K562 (cell line): ENCODE data around the gene SRL. TPM values are rescaled to one million over a fixed set of nuclear protein-coding genes. Genes with fewer than 3 reads are reported as not detected.
A peak's percentile ranks its signal among the peaks of the same experiment; 100 is the strongest.

Source experiments
- EWSR1 ChIP-seq: fragments of 450-650 bp; IDR thresholded peaks from 2 replicates; pipeline ENCODE4 v1.6.1; 2018; ENCODE audit warnings: borderline replicate concordance, mild to moderate bottlenecking, low read depth, moderate library complexity; ENCODE audit not compliant: partially characterized antibody
- HDAC1 ChIP-seq, 2 experiments: fragments of 450-650 bp; IDR thresholded peaks; 2 replicates each; pipeline ENCODE4 v1.6.1; 2016 to 2017; ENCODE audit warnings: inconsistent platforms in 1 of 2, mild to moderate bottlenecking in 1 of 2, moderate library complexity in 1 of 2
- MCM7 ChIP-seq, 2 experiments: fragments of 450-650 bp; IDR thresholded peaks; 2 replicates each; pipeline ENCODE4 v1.6.1; 2016 to 2018
- NR4A1 ChIP-seq, 2 experiments: fragments of 250-450 bp in 1 of 2; fragments of 450-650 bp in 1 of 2; sonication (Bioruptor Pico) in 1 of 2; IDR thresholded peaks; 2 replicates each; pipeline versions ENCODE4 v1.4.0 to v1.6.1; 2016 to 2020; ENCODE audit warnings: mild to moderate bottlenecking in 2 of 2, missing compliant biosample characterization in 1 of 2, missing genetic modification characterization in 1 of 2, moderate library complexity in 1 of 2
- OTX1 ChIP-seq: fragments of 450-650 bp; formaldehyde crosslinking; IDR thresholded peaks from 2 replicates; pipeline ENCODE4 v1.4.0; 2022; ENCODE audit warnings: mild to moderate bottlenecking
- PCBP1 ChIP-seq: fragments of 200-400 bp; formaldehyde crosslinking; IDR thresholded peaks from 2 replicates; pipeline ENCODE4 v1.6.1; 2018; ENCODE audit warnings: mild to moderate bottlenecking, low read depth, low read length; ENCODE audit not compliant: poor library complexity, severe bottlenecking
- POLR2AphosphoS5 ChIP-seq: IDR thresholded peaks from 2 replicates; pipeline ENCODE4 v1.6.1; 2011; ENCODE audit warnings: mild to moderate bottlenecking, low read depth, low read length, moderate library complexity; ENCODE audit not compliant: control insufficient read depth, insufficient read depth
- ZNF274 ChIP-seq: IDR thresholded peaks from 2 replicates; pipeline ENCODE4 v1.6.1; 2011; ENCODE audit warnings: low read depth, mild to moderate bottlenecking, low read length, moderate library complexity, borderline replicate concordance
- ZNF347 ChIP-seq: fragments of 450-650 bp; formaldehyde crosslinking; IDR thresholded peaks from 2 replicates; pipeline ENCODE4 v1.4.0; 2020; ENCODE audit warnings: low read depth, mild to moderate bottlenecking, moderate library complexity
- ZNF707 ChIP-seq: fragments of 250-450 bp; sonication (Bioruptor Pico); conservative IDR thresholded peaks from 2 replicates; pipeline ENCODE4 v1.8.0; 2022; ENCODE audit warnings: inconsistent platforms, mild to moderate bottlenecking, moderate library complexity
- ZSCAN29 ChIP-seq: fragments of 450-650 bp; IDR thresholded peaks from 2 replicates; pipeline ENCODE4 v1.6.1; 2017
- ZZZ3 ChIP-seq: fragments of 450-650 bp; IDR thresholded peaks from 2 replicates; pipeline ENCODE4 v1.6.1; 2016; ENCODE audit warnings: antibody characterized with exemption, mild to moderate bottlenecking, moderate library complexity
- polyA plus RNA-seq, 8 experiments: library from polyadenylated mRNA; depleted of rRNA in 4 of 8; stranded (reverse) in 5 of 8; unstranded in 3 of 8; fragments of >200 nt; fragmentation: Nextera tagmentation in 2 of 8; fragmentation: Illumina TruSeq in 1 of 8; extraction: Ambion mirVana in 2 of 8; extraction: Trizol in 1 of 8; gene quantifications; 2 replicates each; pipeline versions ENCODE4 v1.2.1 to v1.2.3, GENCODE V29; 2011 to 2014; ENCODE audit warnings: inconsistent platforms in 1 of 8, missing spikeins in 1 of 8
- total RNA-seq, 7 experiments: library from RNA; depleted of rRNA in 6 of 7; stranded (reverse); fragments of >200 nt in 6 of 7; fragmentation: Illumina TruSeq in 2 of 7; extraction: Trizol in 2 of 7; gene quantifications; 2 replicates each; pipeline versions ENCODE4 v1.2.1 to v1.2.3, GENCODE V29; 2011 to 2021; ENCODE audit warnings: low replicate concordance in 1 of 7
- TF ChIP-seq, protein P1 (sequence below): sonication (generic); formaldehyde crosslinking; IDR thresholded peaks from 2 replicates; pipeline ENCODE4 v1.8.1; 2023; ENCODE audit warnings: mild to moderate bottlenecking, missing genetic modification reagents
- TF ChIP-seq, protein P2 (sequence below): fragments of 450-650 bp; formaldehyde crosslinking; IDR thresholded peaks from 2 replicates; pipeline ENCODE4 v1.4.0; 2020; ENCODE audit warnings: mild to moderate bottlenecking, moderate library complexity
- TF ChIP-seq, protein P3 (sequence below): fragments of 450-650 bp; conservative IDR thresholded peaks from 2 replicates; pipeline ENCODE4 v1.6.1; 2016; ENCODE audit warnings: missing genetic modification characterization, low read depth, mild to moderate bottlenecking, control low read depth, missing compliant biosample characterization
- TF ChIP-seq, protein P4 (sequence below): fragments of 450-650 bp; IDR thresholded peaks from 2 replicates; pipeline ENCODE4 v1.7.0; 2016; ENCODE audit warnings: borderline replicate concordance
- TF ChIP-seq, protein P5 (sequence below): fragments of 450-650 bp; formaldehyde crosslinking; IDR thresholded peaks from 2 replicates; pipeline ENCODE4 v1.4.0; 2022; ENCODE audit warnings: missing genetic modification characterization

The SRL gene
- total and polyA plus RNA-seq, 9 of the 15 experiments (the other 6 are each of a cell fraction or from before 2014, with no cell fraction given) = 0.01 TPM; not detected in 8

DNA sequence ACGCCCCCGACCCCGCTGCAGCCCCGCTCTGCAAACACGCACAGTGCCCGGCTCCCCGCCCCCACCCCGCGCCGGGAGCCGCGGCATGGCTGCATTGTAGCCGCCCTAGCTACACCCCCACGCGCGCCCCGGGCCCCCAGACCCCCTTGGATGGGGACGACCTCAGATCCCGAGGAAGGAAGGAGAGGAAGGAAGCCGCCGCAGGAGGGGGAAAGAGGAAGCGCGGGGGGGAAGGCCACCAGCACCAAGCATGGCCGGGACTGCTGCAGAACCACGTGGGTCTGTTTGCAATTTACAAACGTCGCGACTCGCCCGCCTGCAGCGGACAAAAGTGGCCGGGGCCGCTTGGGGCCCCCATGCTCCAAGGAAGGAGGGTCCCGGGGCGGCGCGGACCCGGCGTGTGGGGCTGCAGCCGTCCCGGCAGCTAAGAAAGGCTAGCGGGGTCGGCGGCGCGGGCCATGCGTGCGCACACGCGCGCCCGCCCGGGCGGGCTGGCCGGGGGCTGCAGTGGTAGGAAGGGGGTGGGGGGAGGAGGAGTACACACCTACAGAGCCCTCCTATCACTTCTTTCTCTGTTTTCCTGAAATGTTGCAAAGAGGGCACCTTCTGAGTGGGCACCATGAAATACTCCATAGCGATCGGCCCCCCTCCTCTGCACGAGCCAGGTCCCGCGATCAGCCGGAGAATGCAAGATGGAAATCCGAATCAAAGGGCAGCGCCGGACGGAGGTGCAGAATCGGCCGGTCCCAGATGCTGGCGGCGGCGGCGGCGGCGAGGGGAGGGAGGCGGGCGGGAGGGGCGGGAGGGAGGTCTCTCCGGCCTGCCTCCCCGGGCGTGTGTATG is 30.5 kb upstream of the SRL start (continued):
- TF ChIP-seq ZNF274 = no peak
- TF ChIP-seq ZNF707 (CRISPR knock-in tag) = no peak
- no peak for TF ChIP-seq NR4A1 (CRISPR knock-in tag; IDR thresholded peaks at IDR 0.05)
- TF ChIP-seq NR4A1 (tag; IDR thresholded peaks at IDR 0.05) = no peak
- TF ChIP-seq EWSR1 = no peak
- peak; percentile 62; the same call in 1 of the 2 replicates for TF ChIP-seq ZSCAN29
- TF ChIP-seq, protein P1, sequence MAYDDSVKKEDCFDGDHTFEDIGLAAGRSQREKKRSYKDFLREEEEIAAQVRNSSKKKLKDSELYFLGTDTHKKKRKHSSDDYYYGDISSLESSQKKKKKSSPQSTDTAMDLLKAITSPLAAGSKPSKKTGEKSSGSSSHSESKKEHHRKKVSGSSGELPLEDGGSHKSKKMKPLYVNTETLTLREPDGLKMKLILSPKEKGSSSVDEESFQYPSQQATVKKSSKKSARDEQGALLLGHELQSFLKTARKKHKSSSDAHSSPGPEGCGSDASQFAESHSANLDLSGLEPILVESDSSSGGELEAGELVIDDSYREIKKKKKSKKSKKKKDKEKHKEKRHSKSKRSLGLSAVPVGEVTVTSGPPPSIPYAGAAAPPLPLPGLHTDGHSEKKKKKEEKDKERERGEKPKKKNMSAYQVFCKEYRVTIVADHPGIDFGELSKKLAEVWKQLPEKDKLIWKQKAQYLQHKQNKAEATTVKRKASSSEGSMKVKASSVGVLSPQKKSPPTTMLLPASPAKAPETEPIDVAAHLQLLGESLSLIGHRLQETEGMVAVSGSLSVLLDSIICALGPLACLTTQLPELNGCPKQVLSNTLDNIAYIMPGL (CRISPR knock-in tag) = peak; percentile 49; the same call in 1 of the 2 replicates
- no peak for TF ChIP-seq MCM7 (IDR thresholded peaks at IDR 0.05)
- TF ChIP-seq OTX1 = no peak
- TF ChIP-seq, protein P2, sequence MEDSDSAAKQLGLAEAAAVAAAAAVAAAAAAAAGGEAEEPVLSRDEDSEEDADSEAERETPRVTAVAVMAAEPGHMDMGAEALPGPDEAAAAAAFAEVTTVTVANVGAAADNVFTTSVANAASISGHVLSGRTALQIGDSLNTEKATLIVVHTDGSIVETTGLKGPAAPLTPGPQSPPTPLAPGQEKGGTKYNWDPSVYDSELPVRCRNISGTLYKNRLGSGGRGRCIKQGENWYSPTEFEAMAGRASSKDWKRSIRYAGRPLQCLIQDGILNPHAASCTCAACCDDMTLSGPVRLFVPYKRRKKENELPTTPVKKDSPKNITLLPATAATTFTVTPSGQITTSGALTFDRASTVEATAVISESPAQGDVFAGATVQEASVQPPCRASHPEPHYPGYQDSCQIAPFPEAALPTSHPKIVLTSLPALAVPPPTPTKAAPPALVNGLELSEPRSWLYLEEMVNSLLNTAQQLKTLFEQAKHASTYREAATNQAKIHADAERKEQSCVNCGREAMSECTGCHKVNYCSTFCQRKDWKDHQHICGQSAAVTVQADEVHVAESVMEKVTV (CRISPR knock-in tag) = no peak
- TF ChIP-seq ZZZ3 = no peak
- no peak for TF ChIP-seq POLR2AphosphoS5
- TF ChIP-seq HDAC1 (IDR thresholded peaks at IDR 0.05) = peak in 1 of 2 experiments; percentile 85; a peak in 2 of 4 replicates
- TF ChIP-seq, protein P3, sequence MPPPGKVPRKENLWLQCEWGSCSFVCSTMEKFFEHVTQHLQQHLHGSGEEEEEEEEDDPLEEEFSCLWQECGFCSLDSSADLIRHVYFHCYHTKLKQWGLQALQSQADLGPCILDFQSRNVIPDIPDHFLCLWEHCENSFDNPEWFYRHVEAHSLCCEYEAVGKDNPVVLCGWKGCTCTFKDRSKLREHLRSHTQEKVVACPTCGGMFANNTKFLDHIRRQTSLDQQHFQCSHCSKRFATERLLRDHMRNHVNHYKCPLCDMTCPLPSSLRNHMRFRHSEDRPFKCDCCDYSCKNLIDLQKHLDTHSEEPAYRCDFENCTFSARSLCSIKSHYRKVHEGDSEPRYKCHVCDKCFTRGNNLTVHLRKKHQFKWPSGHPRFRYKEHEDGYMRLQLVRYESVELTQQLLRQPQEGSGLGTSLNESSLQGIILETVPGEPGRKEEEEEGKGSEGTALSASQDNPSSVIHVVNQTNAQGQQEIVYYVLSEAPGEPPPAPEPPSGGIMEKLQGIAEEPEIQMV (tag) = no peak
- TF ChIP-seq, protein P4, sequence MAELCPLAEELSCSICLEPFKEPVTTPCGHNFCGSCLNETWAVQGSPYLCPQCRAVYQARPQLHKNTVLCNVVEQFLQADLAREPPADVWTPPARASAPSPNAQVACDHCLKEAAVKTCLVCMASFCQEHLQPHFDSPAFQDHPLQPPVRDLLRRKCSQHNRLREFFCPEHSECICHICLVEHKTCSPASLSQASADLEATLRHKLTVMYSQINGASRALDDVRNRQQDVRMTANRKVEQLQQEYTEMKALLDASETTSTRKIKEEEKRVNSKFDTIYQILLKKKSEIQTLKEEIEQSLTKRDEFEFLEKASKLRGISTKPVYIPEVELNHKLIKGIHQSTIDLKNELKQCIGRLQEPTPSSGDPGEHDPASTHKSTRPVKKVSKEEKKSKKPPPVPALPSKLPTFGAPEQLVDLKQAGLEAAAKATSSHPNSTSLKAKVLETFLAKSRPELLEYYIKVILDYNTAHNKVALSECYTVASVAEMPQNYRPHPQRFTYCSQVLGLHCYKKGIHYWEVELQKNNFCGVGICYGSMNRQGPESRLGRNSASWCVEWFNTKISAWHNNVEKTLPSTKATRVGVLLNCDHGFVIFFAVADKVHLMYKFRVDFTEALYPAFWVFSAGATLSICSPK = no peak
- TF ChIP-seq, protein P5, sequence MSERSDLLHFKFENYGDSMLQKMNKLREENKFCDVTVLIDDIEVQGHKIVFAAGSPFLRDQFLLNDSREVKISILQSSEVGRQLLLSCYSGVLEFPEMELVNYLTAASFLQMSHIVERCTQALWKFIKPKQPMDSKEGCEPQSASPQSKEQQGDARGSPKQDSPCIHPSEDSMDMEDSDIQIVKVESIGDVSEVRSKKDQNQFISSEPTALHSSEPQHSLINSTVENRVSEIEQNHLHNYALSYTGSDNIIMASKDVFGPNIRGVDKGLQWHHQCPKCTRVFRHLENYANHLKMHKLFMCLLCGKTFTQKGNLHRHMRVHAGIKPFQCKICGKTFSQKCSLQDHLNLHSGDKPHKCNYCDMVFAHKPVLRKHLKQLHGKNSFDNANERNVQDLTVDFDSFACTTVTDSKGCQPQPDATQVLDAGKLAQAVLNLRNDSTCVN (CRISPR knock-in tag) = no peak
- no peak for TF ChIP-seq ZNF347 (CRISPR knock-in tag)
- peak; percentile 62 for TF ChIP-seq PCBP1
